Pancreas (tissue), 10 donors: ENCODE results near the gene CNN1. TPM values are rescaled to one million over a fixed set of nuclear protein-coding genes. Genes with fewer than 3 reads are reported as not detected.
A peak's percentile ranks its signal among the peaks of the same experiment; 100 is the strongest.

Experiments
- ATAC-seq, 4 donors: fragments of 200-7000 bp; cut with Tn5 transposase; one replicate each; pipeline versions ENCODE4 v1.8.0 to v1.9.1; 2020; ENCODE audit warnings: mild to moderate bottlenecking in 4 of 4, moderate library complexity in 4 of 4
- DNase-seq, 6 donors: peaks; one replicate each; pipeline ENCODE4 v3.0.0-alpha.2; 2020
- FAIRE-seq: peaks from 2 replicates; lab custom pipeline; 2012; peaks lifted over from hg19 to GRCh38; lab: Jason Lieb, UNC
- H3K27ac ChIP-seq, 4 donors: fragments of 200-600 bp; sonication (generic); 1 replicate in 3 of 4; 2 replicates in 1 of 4; pipeline versions ENCODE4 v1.5.0 to v1.8.0; 2020
- H3K27me3 ChIP-seq, 4 donors: fragments of 200-600 bp; one replicate each; pipeline ENCODE4 v1.8.0; 2021
- H3K36me3 ChIP-seq, 3 donors: fragments of 200-600 bp; sonication (generic) in 1 of 3; one replicate each; pipeline versions ENCODE4 v1.5.0 to v1.8.0; 2020 to 2021
- H3K4me1 ChIP-seq, 3 donors: fragments of 200-600 bp; one replicate each; pipeline ENCODE4 v1.8.0; 2021
- H3K4me3 ChIP-seq, 4 donors: fragments of 200-600 bp; sonication (generic) in 2 of 4; one replicate each; pipeline versions ENCODE4 v1.5.0 to v1.8.0; 2020 to 2021
- H3K9me3 ChIP-seq, 4 donors: fragments of 200-600 bp; one replicate each; pipeline ENCODE4 v1.8.0; 2021
- WGBS, 2 donors: extraction: QIAGEN DNeasy Blood & Tissue Kit; methylation state at CpG; one replicate each; pipeline ENCODE4 v1.1.7; 2013; 5-methylcytosine and 5-hydroxymethylcytosine counted together
- intact Hi-C, 3 donors: fragments of 100-400 bp; cut with DNase I; formaldehyde crosslinking; loops; one replicate each; pipeline versions ENCODE4 v1.11.1 to v1.14.2; 2022
- polyA plus RNA-seq, 2 donors: library from polyadenylated mRNA; stranded (reverse); fragments of 200-250 nt; gene quantifications; one replicate each; pipeline ENCODE4 v1.2.3, GENCODE V29; 2013
- total RNA-seq, 6 donors: library from RNA; stranded (reverse); fragmentation: NEBNext Ultra II Directional in 4 of 6; extraction: Animal tissue kit (Norgen Biotek cat#: 25700) in 4 of 6; gene quantifications; one replicate each; pipeline versions ENCODE4 v1.2.1 to v1.2.4, GENCODE V29; 2021 to 2023
- TF ChIP-seq, protein P1 (sequence below), 4 donors: fragments of 200-600 bp; sonication (generic) in 3 of 4; IDR thresholded peaks; one replicate each; pipeline versions ENCODE4 v1.5.0 to v1.8.0; 2021; ENCODE audit warnings: antibody characterized with exemption in 4 of 4
- donor health status: healthy with polysubstance abuse.
- donor health status: DM: no; HTN: no; CAD: no; lungs with moderate emphysema.
- donor health status: DM: no; HTN: no; CAD: no.
- donor health status: control.
- donor health status: control.
- donor health status: Bipolar disorder and iron deficiency.
- donor health status: DM: yes; HTN: yes; CAD: no.
- donor health status: DM: no; HTN: no; CAD: no.
- donor health status: DM: no; HTN: no; CAD: no.
- donor health status: DM: yes; HTN: yes; CAD: no.

The CNN1 gene
- total and polyA plus RNA-seq, 8 donors: 0.43 to 38.8 (median 3.0) TPM

DNA sequence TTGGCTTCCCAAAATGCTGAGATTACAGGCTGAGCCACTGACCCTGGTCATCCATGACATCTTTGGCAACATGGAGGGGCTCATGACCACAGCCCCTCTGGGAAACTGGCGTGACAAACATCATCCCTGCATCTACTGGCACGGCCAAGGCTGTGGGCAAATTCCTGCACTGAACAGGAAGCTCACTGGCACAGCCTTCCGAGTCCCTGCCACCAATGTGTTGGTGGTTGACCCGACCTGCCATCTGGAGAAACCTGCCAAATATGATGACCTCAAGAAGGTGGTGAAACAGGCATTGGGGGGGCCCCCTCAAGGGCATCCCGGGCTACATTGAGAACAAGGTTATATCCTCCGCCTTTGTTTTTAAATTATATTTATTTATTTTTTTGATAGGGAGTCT lies 47.7 kb downstream of the CNN1 start:
- TF ChIP-seq, protein P1, sequence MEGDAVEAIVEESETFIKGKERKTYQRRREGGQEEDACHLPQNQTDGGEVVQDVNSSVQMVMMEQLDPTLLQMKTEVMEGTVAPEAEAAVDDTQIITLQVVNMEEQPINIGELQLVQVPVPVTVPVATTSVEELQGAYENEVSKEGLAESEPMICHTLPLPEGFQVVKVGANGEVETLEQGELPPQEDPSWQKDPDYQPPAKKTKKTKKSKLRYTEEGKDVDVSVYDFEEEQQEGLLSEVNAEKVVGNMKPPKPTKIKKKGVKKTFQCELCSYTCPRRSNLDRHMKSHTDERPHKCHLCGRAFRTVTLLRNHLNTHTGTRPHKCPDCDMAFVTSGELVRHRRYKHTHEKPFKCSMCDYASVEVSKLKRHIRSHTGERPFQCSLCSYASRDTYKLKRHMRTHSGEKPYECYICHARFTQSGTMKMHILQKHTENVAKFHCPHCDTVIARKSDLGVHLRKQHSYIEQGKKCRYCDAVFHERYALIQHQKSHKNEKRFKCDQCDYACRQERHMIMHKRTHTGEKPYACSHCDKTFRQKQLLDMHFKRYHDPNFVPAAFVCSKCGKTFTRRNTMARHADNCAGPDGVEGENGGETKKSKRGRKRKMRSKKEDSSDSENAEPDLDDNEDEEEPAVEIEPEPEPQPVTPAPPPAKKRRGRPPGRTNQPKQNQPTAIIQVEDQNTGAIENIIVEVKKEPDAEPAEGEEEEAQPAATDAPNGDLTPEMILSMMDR (IDR thresholded peaks at IDR 0.05): no peak
- no peaks in the 10 kb centered on the region for H3K27me3 ChIP-seq
- no peak for ATAC-seq
- intact Hi-C loops: no loop called here
- H3K4me3 ChIP-seq: no peak overlapping the region
- H3K9me3 ChIP-seq: no peaks in the 10 kb centered on the region
- FAIRE-seq: no peak
- no peak overlapping the region for H3K27ac ChIP-seq
- 66 to 73% methylated on average over 6 of the region's 6 CpGs for WGBS, 2 donors
- no peaks in the 10 kb centered on the region for H3K36me3 ChIP-seq
- peaks cover 0 to 7% (median 0%) of the 10 kb centered on the region in 3 donors for H3K4me1 ChIP-seq
- DNase-seq: no peak

DNA sequence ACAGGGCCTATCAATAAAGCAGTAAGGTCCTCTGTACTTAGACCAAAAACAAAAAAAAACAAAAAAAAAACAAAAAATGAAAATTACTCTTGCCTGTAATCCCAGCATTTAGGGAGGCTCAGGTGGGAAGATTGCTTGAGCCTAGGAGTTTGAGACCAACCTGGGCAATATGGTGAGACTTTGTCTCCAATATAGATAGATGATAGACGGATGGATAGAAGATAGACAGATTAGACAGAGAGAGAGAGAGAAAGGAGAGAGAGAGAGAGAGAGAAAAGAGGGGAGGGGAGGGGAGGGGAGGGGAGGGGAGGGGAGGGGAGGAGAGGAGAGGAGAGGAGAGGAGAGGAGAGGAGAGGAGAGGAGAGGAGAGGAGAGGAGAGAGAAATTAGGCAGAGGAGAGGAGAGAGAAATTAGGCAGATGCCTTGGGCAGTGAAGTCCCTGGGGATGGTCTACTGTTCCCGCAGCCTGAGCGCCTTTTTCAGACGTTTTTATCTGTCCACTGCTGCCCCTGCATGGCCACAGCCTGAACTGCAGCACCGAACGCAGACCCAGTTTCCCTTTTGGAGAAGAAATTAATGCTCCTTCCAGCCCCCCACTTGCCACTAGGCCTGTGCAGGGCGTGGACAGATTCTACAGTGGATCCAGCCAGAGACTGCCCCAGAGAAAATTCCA lies 48.8 kb downstream of the CNN1 start:
- H3K9me3 ChIP-seq: no peaks in the 10 kb centered on the region
- FAIRE-seq (no peak), ATAC-seq (peak; percentile 84 to 99 (median 97)), DNase-seq (peak in 5 of 6 donors; percentile 52 to 85 (median 72))
- intact Hi-C loops: no loop called here
- H3K36me3 ChIP-seq: no peaks in the 10 kb centered on the region
- TF ChIP-seq, protein P1 (IDR thresholded peaks at IDR 0.05): peak; percentile 47 to 78 (median 76)
- H3K27ac ChIP-seq: no peak overlapping the region
- WGBS, 2 donors: 2 to 6% methylated on average over 7 of the region's 7 CpGs
- no peak overlapping the region for H3K4me3 ChIP-seq
- H3K4me1 ChIP-seq: peaks cover 0 to under 1% (median 0%) of the 10 kb centered on the region in 3 donors
- H3K27me3 ChIP-seq: no peaks in the 10 kb centered on the region

DNA sequence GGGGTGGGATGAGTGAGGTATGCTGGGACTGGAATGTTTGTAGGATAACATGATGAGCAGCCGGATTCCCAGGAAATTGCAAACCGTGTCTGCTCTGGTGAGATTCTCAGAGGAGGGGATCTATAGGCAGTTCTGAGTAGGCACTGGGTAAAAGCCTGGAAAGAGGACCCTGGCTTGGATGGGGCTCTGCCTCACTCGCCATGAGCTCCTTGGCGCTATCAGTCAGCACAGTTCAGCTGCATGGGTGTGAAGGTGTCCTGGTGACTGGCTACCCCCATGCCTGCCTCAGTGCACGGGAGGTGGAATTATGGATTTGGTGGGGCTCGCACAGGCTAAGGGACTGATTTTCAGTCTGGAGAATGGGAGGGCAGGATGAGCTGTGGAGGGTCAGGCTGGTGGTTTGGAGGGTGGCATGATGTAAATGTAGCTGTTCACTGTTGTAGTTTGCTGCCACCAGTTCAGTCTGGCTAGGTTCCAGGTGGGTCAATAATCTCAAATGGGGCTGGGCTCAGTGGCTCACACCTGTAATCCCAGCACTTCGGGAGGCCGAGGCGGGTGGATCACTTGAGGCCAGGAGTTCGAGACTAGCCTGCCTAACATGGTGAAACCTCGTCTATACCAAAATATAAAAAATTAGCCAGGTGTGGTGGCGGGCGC lies 49.5 kb downstream of the CNN1 start:
- Histone ChIP-seq H3K4me1 (no peaks in the 10 kb centered on the region), H3K27ac (no peak overlapping the region), H3K36me3 (no peaks in the 10 kb centered on the region), H3K9me3 (no peaks in the 10 kb centered on the region), H3K4me3 (no peak overlapping the region), H3K27me3 (no peaks in the 10 kb centered on the region)
- ATAC-seq: peak; percentile 37 to 52 (median 48)
- TF ChIP-seq, protein P1 (IDR thresholded peaks at IDR 0.05): peak in 1 of 4 donors; percentile 5
- FAIRE-seq: no peak
- intact Hi-C loops: no loop called here
- WGBS, 2 donors: 38 to 39% methylated on average over 13 of the region's 13 CpGs
- no peak for DNase-seq

DNA sequence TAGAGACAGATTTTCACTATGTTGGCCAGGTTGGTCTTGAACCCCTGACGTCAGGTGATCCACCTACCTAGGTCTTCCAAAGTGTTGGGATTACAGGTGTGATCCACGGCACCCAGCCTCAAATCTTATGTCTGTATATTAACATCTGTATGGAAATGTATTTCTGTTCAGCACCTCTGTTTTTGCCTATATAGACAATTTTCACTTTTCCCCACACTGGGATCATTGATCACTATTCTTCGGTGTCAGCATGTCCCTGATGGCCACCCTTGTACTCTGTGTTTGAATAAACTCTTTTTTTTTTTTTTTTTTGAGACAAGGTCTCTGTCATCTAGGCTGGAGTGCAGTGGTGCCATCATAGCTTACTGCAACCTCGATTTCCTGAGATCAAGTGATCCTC lies 55.4 kb downstream of the CNN1 start:
- intact Hi-C loops: no loop called here
- H3K27ac ChIP-seq: no peak overlapping the region
- H3K4me3 ChIP-seq: no peak overlapping the region
- no peaks in the 10 kb centered on the region for H3K36me3 ChIP-seq
- H3K4me1 ChIP-seq: peaks cover 4 to 11% (median 7%) of the 10 kb centered on the region in 3 donors
- FAIRE-seq (no peak), DNase-seq (no peak), ATAC-seq (no peak)
- 76 to 80% methylated on average over 4 of the region's 4 CpGs for WGBS, 2 donors
- TF ChIP-seq, protein P1 (IDR thresholded peaks at IDR 0.05): no peak
- no peaks in the 10 kb centered on the region for H3K27me3 ChIP-seq
- H3K9me3 ChIP-seq: no peaks in the 10 kb centered on the region

DNA sequence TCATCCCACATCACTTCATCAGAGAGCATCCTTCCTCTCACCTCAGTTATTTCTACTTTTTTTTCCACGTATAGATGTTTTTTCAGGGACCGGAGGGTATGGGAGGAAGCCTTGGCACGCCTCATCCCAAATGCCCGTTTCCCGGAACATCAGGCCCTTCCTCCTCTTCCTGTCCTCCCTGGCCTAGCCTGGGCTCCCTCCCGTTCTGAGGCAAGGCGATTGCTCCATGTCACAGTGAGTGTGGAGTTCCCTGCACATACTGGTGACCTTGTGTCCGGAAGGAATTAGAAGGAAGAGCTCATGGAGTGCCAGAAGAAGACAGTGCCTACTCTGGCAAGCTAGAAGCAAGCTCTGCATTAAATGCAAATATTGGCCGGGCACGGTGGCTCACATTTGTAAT lies 57.5 kb downstream of the CNN1 start:
- intact Hi-C loops: no loop called here
- Histone ChIP-seq H3K4me3 (no peak overlapping the region), H3K27me3 (no peaks in the 10 kb centered on the region), H3K4me1 (peaks cover 4 to 14% (median 7%) of the 10 kb centered on the region in 3 donors), H3K9me3 (no peaks in the 10 kb centered on the region), H3K36me3 (no peaks in the 10 kb centered on the region), H3K27ac (no peak overlapping the region)
- FAIRE-seq: no peak
- WGBS, 2 donors: 82 to 87% methylated on average over 10 of the region's 10 CpGs
- DNase-seq: no peak
- TF ChIP-seq, protein P1 (IDR thresholded peaks at IDR 0.05): no peak
- no peak for ATAC-seq
